Neural crest cell (in vitro differentiated cells): ENCODE data around the gene TBC1D2. TPM values are rescaled to one million over a fixed set of nuclear protein-coding genes. Genes with fewer than 3 reads are reported as not detected.

Source experiments
- DNase-seq: peaks from one replicate; pipeline ENCODE4 v3.0.0; 2021; ENCODE audit warnings: low read depth, mixed read lengths, low spot score
- H3K27ac Mint-ChIP-seq: one replicate; pipeline ENCODE4 v1.8.0; 2021; ENCODE audit warnings: mild to moderate bottlenecking, mixed read lengths; ENCODE audit not compliant: unreplicated experiment
- H3K27me3 Mint-ChIP-seq: 2 replicates; pipeline ENCODE4 v1.8.0; 2021; ENCODE audit warnings: low read depth, mild to moderate bottlenecking, mixed read lengths
- H3K36me3 Mint-ChIP-seq: 2 replicates; pipeline ENCODE4 v1.8.0; 2021; ENCODE audit warnings: low read depth, mild to moderate bottlenecking, mixed read lengths
- H3K4me1 Mint-ChIP-seq: 2 replicates; pipeline ENCODE4 v1.8.0; 2021; ENCODE audit warnings: mixed read lengths
- H3K4me3 Mint-ChIP-seq: one replicate; pipeline ENCODE4 v1.8.0; 2021; ENCODE audit warnings: mild to moderate bottlenecking, mixed read lengths
- H3K9me3 Mint-ChIP-seq: 2 replicates; pipeline ENCODE4 v1.8.0; 2021; ENCODE audit warnings: mixed read lengths
- CTCF ChIP-seq: fragments of 200-600 bp; sonication (generic); conservative IDR thresholded peaks from 2 replicates; pipeline ENCODE4 v1.5.0; 2021; ENCODE audit warnings: antibody characterized with exemption, mild to moderate bottlenecking
- total RNA-seq: library from RNA; stranded (reverse); gene quantifications from 2 replicates; pipeline ENCODE4 v1.2.1, GENCODE V29; 2021

The TBC1D2 gene
- total RNA-seq, 1 donor from 2014 or later, result 2.4 TPM

DNA sequence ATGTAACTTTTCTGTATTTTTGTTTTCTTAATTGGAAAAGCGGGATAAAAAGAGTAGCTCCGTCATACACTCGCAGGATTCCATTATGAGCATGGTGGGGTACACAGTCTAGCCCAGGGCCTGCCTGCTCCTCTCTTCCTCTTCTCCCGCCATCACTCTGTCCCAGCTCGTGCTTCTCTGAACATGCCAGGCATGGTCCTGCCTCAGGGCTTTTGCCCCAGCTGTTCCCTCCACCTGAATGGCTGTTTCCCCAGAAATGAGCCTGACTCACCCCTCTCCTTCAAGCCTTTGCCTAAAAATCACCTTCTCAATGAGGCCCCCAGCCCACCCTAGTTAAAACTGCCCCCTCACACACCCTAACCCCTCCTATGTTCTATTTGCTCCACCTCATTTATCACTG, 67.5 kb downstream of the TBC1D2 start:
- Mint-ChIP-seq H3K4me1 (peaks cover 28% of the 10 kb centered on the region), H3K4me3 (no peak overlapping the region), H3K27ac (no peak overlapping the region), H3K36me3 (no peaks in the 10 kb centered on the region), H3K9me3 (no peaks in the 10 kb centered on the region), H3K27me3 (peaks cover 17% of the 10 kb centered on the region)
- DNase-seq, result no peak
- no peak for TF ChIP-seq CTCF

GRCh38 chr9:98186236-98186635, 69.2 kb downstream of the TBC1D2 start:
- no peak for TF ChIP-seq CTCF
- no peaks in the 10 kb centered on the region for H3K9me3 Mint-ChIP-seq
- H3K27me3 Mint-ChIP-seq, result peaks cover 9% of the 10 kb centered on the region
- H3K4me3 Mint-ChIP-seq, result peak overlapping the region; percentile 2
- peaks cover 40% of the 10 kb centered on the region for H3K4me1 Mint-ChIP-seq
- no peaks in the 10 kb centered on the region for H3K36me3 Mint-ChIP-seq
- no peak overlapping the region for H3K27ac Mint-ChIP-seq
- no peak for DNase-seq

DNA sequence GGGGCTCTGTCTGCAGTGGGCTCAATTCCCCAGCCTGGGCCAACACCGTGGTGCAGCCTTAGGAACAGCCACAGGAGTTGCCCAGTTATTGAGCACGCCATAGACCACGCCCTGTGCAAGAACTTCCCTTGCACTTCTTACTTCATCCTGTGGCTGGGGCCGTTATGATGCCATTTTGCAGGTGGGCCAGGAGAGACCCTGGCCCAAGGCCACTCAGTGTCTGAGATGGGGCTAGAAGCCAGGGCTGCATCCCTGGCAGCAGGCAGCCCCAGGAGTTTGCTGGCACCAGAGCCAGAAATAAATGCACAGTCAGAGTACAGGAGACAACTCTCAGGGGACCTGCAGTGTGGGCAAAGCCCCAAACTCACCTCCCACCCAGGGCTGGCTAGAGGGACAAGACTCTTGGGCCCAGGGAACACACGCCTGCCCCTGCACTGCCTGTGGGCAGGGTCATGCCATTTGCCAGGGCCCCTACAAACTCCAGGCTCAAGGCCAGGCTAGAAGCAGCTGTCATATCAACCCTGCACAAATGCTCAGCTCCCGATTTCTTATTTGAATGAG, 69.8 kb downstream of the TBC1D2 start:
- Mint-ChIP-seq H3K27me3 (peaks cover 7% of the 10 kb centered on the region), H3K9me3 (no peaks in the 10 kb centered on the region), H3K36me3 (no peaks in the 10 kb centered on the region), H3K4me1 (peaks cover 38% of the 10 kb centered on the region), H3K27ac (no peak overlapping the region), H3K4me3 (no peak overlapping the region)
- no peak for DNase-seq
- TF ChIP-seq CTCF, result no peak

DNA sequence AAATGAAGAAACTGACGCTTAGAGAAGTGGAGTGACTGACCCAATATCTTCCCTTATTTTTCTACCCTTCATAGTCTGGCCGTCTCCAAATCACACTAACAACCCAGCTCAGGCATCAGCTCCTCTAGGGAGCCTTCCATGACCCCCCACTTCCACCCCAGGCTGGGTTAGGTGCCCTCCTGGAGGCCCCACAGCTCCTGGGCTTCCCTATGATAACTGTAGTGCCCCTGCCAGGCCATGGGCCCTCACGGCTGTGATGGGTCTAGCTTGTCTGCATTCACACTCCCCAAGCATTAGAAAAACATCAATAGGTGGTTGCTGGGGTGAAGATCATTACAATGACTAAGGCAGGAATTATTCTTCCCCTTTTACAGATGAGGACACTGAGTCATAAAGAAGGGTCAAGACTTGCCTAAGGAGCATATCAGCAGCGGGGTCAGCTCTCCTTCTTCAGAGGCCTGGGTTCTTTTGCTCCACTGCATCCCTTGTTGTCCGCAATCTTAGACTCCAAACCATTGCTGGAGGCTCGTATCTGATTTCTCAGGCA, 70.4 kb downstream of the TBC1D2 start:
- H3K9me3 Mint-ChIP-seq, result no peaks in the 10 kb centered on the region
- no peak for DNase-seq
- peaks cover 32% of the 10 kb centered on the region for H3K4me1 Mint-ChIP-seq
- TF ChIP-seq CTCF, result no peak
- H3K4me3 Mint-ChIP-seq, result no peak overlapping the region
- no peak overlapping the region for H3K27ac Mint-ChIP-seq
- peaks cover 4% of the 10 kb centered on the region for H3K27me3 Mint-ChIP-seq
- H3K36me3 Mint-ChIP-seq, result no peaks in the 10 kb centered on the region

GRCh38 chr9:98184326-98184725, 71.1 kb downstream of the TBC1D2 start:
- H3K4me1 Mint-ChIP-seq, result peaks cover 27% of the 10 kb centered on the region
- H3K36me3 Mint-ChIP-seq, result no peaks in the 10 kb centered on the region
- no peak overlapping the region for H3K27ac Mint-ChIP-seq
- no peaks in the 10 kb centered on the region for H3K9me3 Mint-ChIP-seq
- H3K4me3 Mint-ChIP-seq, result no peak overlapping the region
- no peak for TF ChIP-seq CTCF
- DNase-seq, result no peak
- peaks cover under 1% of the 10 kb centered on the region for H3K27me3 Mint-ChIP-seq
